ENCODE measurements around the gene ARVCF. TPM values are rescaled to one million over a fixed set of nuclear protein-coding genes. Genes with fewer than 3 reads are reported as not detected.

ARVCF gene
- total and polyA plus RNA-seq, 2 experiments from 2014 or later = 1.1 to 4.0 TPM

DNA sequence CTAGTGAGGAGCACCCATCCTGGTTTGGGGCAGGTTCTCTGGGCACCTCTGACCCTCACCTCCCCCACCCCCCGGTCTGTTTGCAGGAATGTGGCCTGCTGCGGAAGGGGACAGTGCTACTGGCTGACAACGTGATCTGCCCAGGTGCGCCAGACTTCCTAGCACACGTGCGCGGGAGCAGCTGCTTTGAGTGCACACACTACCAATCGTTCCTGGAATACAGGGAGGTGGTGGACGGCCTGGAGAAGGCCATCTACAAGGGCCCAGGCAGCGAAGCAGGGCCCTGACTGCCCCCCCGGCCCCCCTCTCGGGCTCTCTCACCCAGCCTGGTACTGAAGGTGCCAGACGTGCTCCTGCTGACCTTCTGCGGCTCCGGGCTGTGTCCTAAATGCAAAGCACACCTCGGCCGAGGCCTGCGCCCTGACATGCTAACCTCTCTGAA, 48.2 kb downstream of the ARVCF start:
- TF ChIP-seq EZH2 (IDR thresholded peaks at IDR 0.05; ENCODE audit: insufficient read depth, poor library complexity, severe bottlenecking) (no peak), EZH2phosphoT487 (IDR thresholded peaks at IDR 0.05; ENCODE audit: insufficient read depth, low read depth) (no peak)

DNA sequence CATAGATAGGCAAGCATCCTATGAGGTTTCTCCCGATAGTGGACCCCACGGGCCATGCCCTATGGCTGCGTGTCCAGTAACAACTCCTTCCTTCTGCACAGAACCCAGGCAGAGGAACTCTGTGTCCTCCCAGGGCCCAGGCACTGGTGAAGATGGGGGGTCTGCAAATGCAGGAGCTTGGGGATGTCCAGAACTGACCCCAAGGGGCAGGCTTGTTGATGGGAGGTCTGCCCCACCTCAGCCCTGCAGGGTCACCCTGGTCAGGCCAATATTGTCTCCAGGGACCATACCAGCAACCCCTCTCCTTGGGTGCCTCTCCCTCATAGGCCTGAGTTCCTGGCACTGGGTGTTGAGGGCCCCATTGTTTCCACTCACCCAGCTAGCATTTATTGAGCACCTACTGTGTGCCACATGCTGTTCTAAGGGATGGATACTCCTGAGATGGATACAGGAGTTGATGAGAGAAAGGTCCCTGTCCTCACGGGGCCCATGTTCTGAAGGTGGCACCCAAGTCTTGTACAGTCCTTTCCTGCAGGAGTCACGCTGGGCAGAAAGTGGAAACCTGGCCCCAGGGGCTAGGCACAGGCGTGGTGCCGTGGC, 48.7 kb downstream of the ARVCF start:
- Histone ChIP-seq H2AFZ (no peak overlapping the region), H3K9ac (no peak overlapping the region), H3K4me2 (ENCODE audit: unreplicated experiment) (no peak overlapping the region), H3K9me3 (ENCODE audit: low read depth) (no peaks in the 10 kb centered on the region), H3K27ac (no peak overlapping the region), H3K4me3 (no peak overlapping the region), H3K79me2 (ENCODE audit: insufficient read depth) (no peaks in the 10 kb centered on the region), H3K9me2 (ENCODE audit: insufficient read depth) (no peaks in the 10 kb centered on the region), H3K4me1 (ENCODE audit: insufficient read depth) (peaks cover 7% of the 10 kb centered on the region), H3K27me3 (replicated peaks; ENCODE audit: insufficient read depth) (no peaks in the 10 kb centered on the region), H3K36me3 (ENCODE audit: low read depth) (no peaks in the 10 kb centered on the region; the same call in 1 of the 2 replicates), H4K20me1 (ENCODE audit: insufficient read depth) (no peaks in the 10 kb centered on the region), H3F3A (ENCODE audit: insufficient read depth) (no peaks in the 10 kb centered on the region)
- in situ Hi-C loops (cut with MboI) = no loop called here
- DNase-seq = no peak
- TF ChIP-seq EZH2 (IDR thresholded peaks at IDR 0.05; ENCODE audit: insufficient read depth, poor library complexity, severe bottlenecking) = no peak
- TF ChIP-seq EZH2phosphoT487 (IDR thresholded peaks at IDR 0.05; ENCODE audit: insufficient read depth, low read depth) = no peak
- 88 to 89% methylated on average over 7 of the region's 7 CpGs for WGBS, 2 experiments (ENCODE audit: low coverage in 1 of 2, low lambda C conversion rate in 2 of 2, missing lambda C conversion rate in 2 of 2)

More for the DNA sequence above, 48.2 kb downstream of the ARVCF start:
- Histone ChIP-seq H4K20me1 (ENCODE audit: insufficient read depth) (no peaks in the 10 kb centered on the region), H3K4me2 (ENCODE audit: unreplicated experiment) (no peak overlapping the region), H3F3A (ENCODE audit: insufficient read depth) (no peaks in the 10 kb centered on the region), H3K4me1 (ENCODE audit: insufficient read depth) (peaks cover 3% of the 10 kb centered on the region; the same call in 1 of the 2 replicates), H3K36me3 (ENCODE audit: low read depth) (no peaks in the 10 kb centered on the region; the same call in 1 of the 2 replicates), H3K4me3 (no peak overlapping the region), H3K27ac (no peak overlapping the region), H3K9me2 (ENCODE audit: insufficient read depth) (no peaks in the 10 kb centered on the region), H3K27me3 (replicated peaks; ENCODE audit: insufficient read depth) (no peaks in the 10 kb centered on the region), H3K79me2 (ENCODE audit: insufficient read depth) (no peaks in the 10 kb centered on the region), H3K9me3 (ENCODE audit: low read depth) (no peaks in the 10 kb centered on the region), H2AFZ (no peak overlapping the region), H3K9ac (no peak overlapping the region)
- DNase-seq = no peak
- WGBS, 2 experiments (ENCODE audit: low coverage in 1 of 2, low lambda C conversion rate in 2 of 2, missing lambda C conversion rate in 2 of 2) = 87 to 88% methylated on average over 16 to 17 of the region's 18 CpGs
- in situ Hi-C loops (cut with MboI) = no loop called here

GRCh38 chr22:19966908-19967750, 49.5 kb downstream of the ARVCF start:
- H3K4me3 ChIP-seq = no peak overlapping the region
- H3K9ac ChIP-seq = no peak overlapping the region
- no peaks in the 10 kb centered on the region for H3K79me2 ChIP-seq (ENCODE audit: insufficient read depth)
- H3K27ac ChIP-seq = no peak overlapping the region
- no peak for TF ChIP-seq EZH2phosphoT487 (IDR thresholded peaks at IDR 0.05; ENCODE audit: insufficient read depth, low read depth)
- TF ChIP-seq EZH2 (IDR thresholded peaks at IDR 0.05; ENCODE audit: insufficient read depth, poor library complexity, severe bottlenecking) = no peak
- no peaks in the 10 kb centered on the region; the same call in 1 of the 2 replicates for H3K36me3 ChIP-seq (ENCODE audit: low read depth)
- no peaks in the 10 kb centered on the region for H3F3A ChIP-seq (ENCODE audit: insufficient read depth)
- no peak overlapping the region for H3K4me2 ChIP-seq (ENCODE audit: unreplicated experiment)
- H3K27me3 ChIP-seq (replicated peaks; ENCODE audit: insufficient read depth) = no peaks in the 10 kb centered on the region
- 74 to 76% methylated on average over 20 of the region's 20 CpGs for WGBS, 2 experiments (ENCODE audit: low coverage in 1 of 2, low lambda C conversion rate in 2 of 2, missing lambda C conversion rate in 2 of 2)
- in situ Hi-C loops (cut with MboI) = no loop called here
- no peaks in the 10 kb centered on the region for H3K9me2 ChIP-seq (ENCODE audit: insufficient read depth)
- H2AFZ ChIP-seq = no peak overlapping the region
- H3K4me1 ChIP-seq (ENCODE audit: insufficient read depth) = peaks cover 13% of the 10 kb centered on the region
- H3K9me3 ChIP-seq (ENCODE audit: low read depth) = no peaks in the 10 kb centered on the region
- DNase-seq = no peak
- H4K20me1 ChIP-seq (ENCODE audit: insufficient read depth) = no peaks in the 10 kb centered on the region

DNA sequence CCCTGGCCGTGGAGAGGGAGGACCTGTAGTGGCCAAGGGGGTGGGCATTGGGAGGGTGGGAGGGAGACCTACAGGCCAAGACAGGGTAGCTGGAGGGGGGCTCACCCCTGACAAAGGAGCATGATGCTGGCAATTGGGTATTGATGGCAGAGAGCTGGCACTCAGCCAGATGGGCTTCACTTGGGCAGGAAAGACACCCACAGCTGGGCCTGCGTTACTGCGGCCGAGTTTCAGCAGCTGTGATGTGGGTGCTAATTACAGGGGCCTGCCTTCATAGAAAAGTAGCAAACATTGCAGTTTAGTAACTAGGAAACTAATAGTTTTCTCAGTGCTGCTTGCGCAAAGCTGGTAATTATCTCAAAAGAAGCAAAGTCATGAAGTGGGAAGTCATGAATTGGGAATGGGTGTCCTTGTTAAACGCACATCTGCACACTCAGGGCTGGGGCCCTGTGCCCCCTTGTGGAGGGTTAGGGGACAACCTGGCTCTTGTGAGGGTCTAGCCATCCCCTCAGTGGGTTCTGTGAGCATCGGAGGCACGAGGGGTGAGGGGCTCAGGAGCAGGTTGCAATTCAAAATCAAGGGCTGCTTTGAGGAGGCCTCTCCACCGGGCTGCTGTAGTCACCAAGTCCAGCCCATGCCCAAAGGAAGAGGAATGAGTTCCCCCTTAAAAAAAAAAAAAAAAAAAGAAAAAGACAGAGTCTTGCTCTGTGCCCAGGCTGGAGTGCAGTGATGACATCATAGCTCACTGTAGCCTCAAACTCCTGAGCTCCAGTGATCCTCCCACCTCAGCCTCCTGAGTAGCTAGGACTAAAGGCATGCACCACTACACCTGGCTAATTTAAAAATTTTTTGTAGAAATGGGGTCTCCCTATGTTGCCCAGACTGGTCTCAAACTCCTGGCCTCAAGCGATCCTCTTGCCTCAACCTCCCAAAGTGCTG, 50.6 kb downstream of the ARVCF start:
- in situ Hi-C loops (cut with MboI) = no loop called here
- Histone ChIP-seq H3K27ac (no peak overlapping the region), H3K27me3 (replicated peaks; ENCODE audit: insufficient read depth) (no peaks in the 10 kb centered on the region), H3F3A (ENCODE audit: insufficient read depth) (no peaks in the 10 kb centered on the region), H3K4me3 (no peak overlapping the region), H3K9ac (no peak overlapping the region), H3K9me3 (ENCODE audit: low read depth) (no peaks in the 10 kb centered on the region), H3K36me3 (ENCODE audit: low read depth) (no peaks in the 10 kb centered on the region; the same call in 1 of the 2 replicates), H2AFZ (no peak overlapping the region), H3K79me2 (ENCODE audit: insufficient read depth) (no peaks in the 10 kb centered on the region), H3K9me2 (ENCODE audit: insufficient read depth) (no peaks in the 10 kb centered on the region), H3K4me1 (ENCODE audit: insufficient read depth) (peaks cover 13% of the 10 kb centered on the region), H3K4me2 (ENCODE audit: unreplicated experiment) (no peak overlapping the region), H4K20me1 (ENCODE audit: insufficient read depth) (no peaks in the 10 kb centered on the region)
- DNase-seq = peak; percentile 31
- WGBS, 2 experiments (ENCODE audit: low coverage in 1 of 2, low lambda C conversion rate in 2 of 2, missing lambda C conversion rate in 2 of 2) = 82 to 93% methylated on average over 9 to 10 of the region's 10 CpGs
- TF ChIP-seq EZH2 (IDR thresholded peaks at IDR 0.05; ENCODE audit: insufficient read depth, poor library complexity, severe bottlenecking) = no peak
- TF ChIP-seq EZH2phosphoT487 (IDR thresholded peaks at IDR 0.05; ENCODE audit: insufficient read depth, low read depth) = no peak
